Gastrocnemius medialis (tissue), 4 donors: Measurements from ENCODE around the gene CELSR1.

Experiments
- POLR2A ChIP-seq, 2 donors: fragments of 450-650 bp; IDR thresholded peaks; one replicate each; pipeline ENCODE4 v1.6.1; 2017; ENCODE audit warnings: antibody characterized with exemption in 2 of 2, mild to moderate bottlenecking in 2 of 2, moderate library complexity in 2 of 2
- TF ChIP-seq, protein P1 (sequence below), 5 experiments: fragments of 450-650 bp in 3 of 5; fragments of 200-600 bp in 2 of 5; sonication (generic) in 2 of 5; IDR thresholded peaks in 4 of 5; conservative IDR thresholded peaks in 1 of 5; 1 replicate in 4 of 5; 2 replicates in 1 of 5; pipeline ENCODE4 v1.5.1; 2016 to 2019; ENCODE audit warnings: antibody characterized with exemption in 5 of 5, mild to moderate bottlenecking in 3 of 5, moderate library complexity in 3 of 5

- TF ChIP-seq POLR2A (IDR thresholded peaks at IDR 0.05) = no peak
- TF ChIP-seq, protein P1, sequence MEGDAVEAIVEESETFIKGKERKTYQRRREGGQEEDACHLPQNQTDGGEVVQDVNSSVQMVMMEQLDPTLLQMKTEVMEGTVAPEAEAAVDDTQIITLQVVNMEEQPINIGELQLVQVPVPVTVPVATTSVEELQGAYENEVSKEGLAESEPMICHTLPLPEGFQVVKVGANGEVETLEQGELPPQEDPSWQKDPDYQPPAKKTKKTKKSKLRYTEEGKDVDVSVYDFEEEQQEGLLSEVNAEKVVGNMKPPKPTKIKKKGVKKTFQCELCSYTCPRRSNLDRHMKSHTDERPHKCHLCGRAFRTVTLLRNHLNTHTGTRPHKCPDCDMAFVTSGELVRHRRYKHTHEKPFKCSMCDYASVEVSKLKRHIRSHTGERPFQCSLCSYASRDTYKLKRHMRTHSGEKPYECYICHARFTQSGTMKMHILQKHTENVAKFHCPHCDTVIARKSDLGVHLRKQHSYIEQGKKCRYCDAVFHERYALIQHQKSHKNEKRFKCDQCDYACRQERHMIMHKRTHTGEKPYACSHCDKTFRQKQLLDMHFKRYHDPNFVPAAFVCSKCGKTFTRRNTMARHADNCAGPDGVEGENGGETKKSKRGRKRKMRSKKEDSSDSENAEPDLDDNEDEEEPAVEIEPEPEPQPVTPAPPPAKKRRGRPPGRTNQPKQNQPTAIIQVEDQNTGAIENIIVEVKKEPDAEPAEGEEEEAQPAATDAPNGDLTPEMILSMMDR (IDR thresholded peaks at IDR 0.05 in 4 of 5, conservative IDR thresholded peaks at IDR 0.05 in 1 of 5) = no peak
Measured at GRCh38 chr22:46533070-46533833, 4.2 kb downstream of the CELSR1 start.
